A549 (cell line): Measurements from ENCODE around the gene IPPK.

Experiments used
- EHMT2 ChIP-seq: fragments of 200-600 bp; sonication (generic); IDR thresholded peaks from 2 replicates; pipeline ENCODE4 v1.6.1; 2016; ENCODE audit warnings: antibody characterized with exemption, low read depth, mild to moderate bottlenecking, moderate library complexity
- EP300 ChIP-seq, 2 experiments: fragments of >200 bp; sonication (Bioruptor Twin); formaldehyde crosslinking; IDR thresholded peaks; 2 replicates in 1 of 2; 3 replicates in 1 of 2; pipeline ENCODE4 v1.6.1; 2016 to 2017
- ESRRA ChIP-seq: fragments of 150-350 bp; IDR thresholded peaks from 2 replicates; pipeline ENCODE4 v1.6.1; 2014; ENCODE audit warnings: mild to moderate bottlenecking, low read length, borderline replicate concordance
- RAD21 ChIP-seq, 2 experiments: fragments of >200 bp in 1 of 2; sonication (Bioruptor Twin) in 1 of 2; formaldehyde crosslinking in 1 of 2; IDR thresholded peaks in 1 of 2; conservative IDR thresholded peaks in 1 of 2; 2 replicates in 1 of 2; 3 replicates in 1 of 2; pipeline ENCODE4 v1.6.1; 2012 to 2018; ENCODE audit warnings: inconsistent platforms in 1 of 2
- RARB ChIP-seq: fragments of 250-450 bp; sonication (Bioruptor Pico); IDR thresholded peaks from 2 replicates; pipeline ENCODE4 v1.8.0; 2021; ENCODE audit warnings: mild to moderate bottlenecking, moderate library complexity
- RCOR1 ChIP-seq: fragments of 150-350 bp; IDR thresholded peaks from 2 replicates; pipeline ENCODE4 v1.6.1; 2014; ENCODE audit warnings: antibody characterized with exemption, low read length, low read depth
- RNF2 ChIP-seq: fragments of 200-600 bp; sonication (generic); IDR thresholded peaks from 2 replicates; pipeline ENCODE4 v1.6.1; 2016; ENCODE audit warnings: low read depth, mild to moderate bottlenecking, antibody characterized with exemption, moderate library complexity, borderline replicate concordance
- TFCP2L1 ChIP-seq: fragments of 250-450 bp; sonication (Bioruptor Pico); IDR thresholded peaks from 2 replicates; pipeline ENCODE4 v1.5.0; 2021; ENCODE audit warnings: mild to moderate bottlenecking
- TP53 ChIP-seq: fragments of 250-450 bp; sonication (Bioruptor Pico); IDR thresholded peaks from 2 replicates; pipeline ENCODE4 v1.5.0; 2021; ENCODE audit warnings: mild to moderate bottlenecking, moderate library complexity
- TF ChIP-seq, protein P1 (sequence below): fragments of >200 bp; sonication (Bioruptor Twin); formaldehyde crosslinking; IDR thresholded peaks from 3 replicates; pipeline ENCODE4 v1.5.1; 2016
- TF ChIP-seq, protein P2 (sequence below): fragments of 200-600 bp; sonication (generic); IDR thresholded peaks from 2 replicates; pipeline ENCODE4 v1.6.1; 2016; ENCODE audit warnings: antibody characterized with exemption, mild to moderate bottlenecking, moderate library complexity
- TF ChIP-seq, protein P3 (sequence below): IDR thresholded peaks from 2 replicates; pipeline ENCODE4 v1.6.1; 2012

DNA sequence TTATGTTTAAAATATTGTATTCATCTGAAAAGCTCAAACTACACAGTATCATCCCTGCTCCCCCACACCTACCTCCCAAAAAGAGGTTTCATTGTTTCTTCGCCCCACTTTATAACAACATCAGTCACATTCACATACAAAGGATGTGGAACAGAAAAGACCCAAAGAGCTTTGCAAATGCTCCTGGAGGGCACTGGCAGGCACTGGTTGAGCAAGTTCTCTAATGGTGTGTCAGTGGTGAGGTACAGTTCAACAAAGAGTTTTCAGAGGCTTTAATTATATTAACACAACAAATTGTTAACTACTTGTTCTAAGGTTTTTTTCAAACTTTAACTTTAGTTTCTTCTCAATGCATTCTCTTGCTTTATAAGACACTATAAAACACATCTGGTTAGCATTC is 80.0 kb downstream of the IPPK start:
- TF ChIP-seq EHMT2, result no peak
- TF ChIP-seq, protein P1, sequence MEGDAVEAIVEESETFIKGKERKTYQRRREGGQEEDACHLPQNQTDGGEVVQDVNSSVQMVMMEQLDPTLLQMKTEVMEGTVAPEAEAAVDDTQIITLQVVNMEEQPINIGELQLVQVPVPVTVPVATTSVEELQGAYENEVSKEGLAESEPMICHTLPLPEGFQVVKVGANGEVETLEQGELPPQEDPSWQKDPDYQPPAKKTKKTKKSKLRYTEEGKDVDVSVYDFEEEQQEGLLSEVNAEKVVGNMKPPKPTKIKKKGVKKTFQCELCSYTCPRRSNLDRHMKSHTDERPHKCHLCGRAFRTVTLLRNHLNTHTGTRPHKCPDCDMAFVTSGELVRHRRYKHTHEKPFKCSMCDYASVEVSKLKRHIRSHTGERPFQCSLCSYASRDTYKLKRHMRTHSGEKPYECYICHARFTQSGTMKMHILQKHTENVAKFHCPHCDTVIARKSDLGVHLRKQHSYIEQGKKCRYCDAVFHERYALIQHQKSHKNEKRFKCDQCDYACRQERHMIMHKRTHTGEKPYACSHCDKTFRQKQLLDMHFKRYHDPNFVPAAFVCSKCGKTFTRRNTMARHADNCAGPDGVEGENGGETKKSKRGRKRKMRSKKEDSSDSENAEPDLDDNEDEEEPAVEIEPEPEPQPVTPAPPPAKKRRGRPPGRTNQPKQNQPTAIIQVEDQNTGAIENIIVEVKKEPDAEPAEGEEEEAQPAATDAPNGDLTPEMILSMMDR, result no peak
- TF ChIP-seq RCOR1, result no peak
- no peak for TF ChIP-seq RNF2
- TF ChIP-seq, protein P2, sequence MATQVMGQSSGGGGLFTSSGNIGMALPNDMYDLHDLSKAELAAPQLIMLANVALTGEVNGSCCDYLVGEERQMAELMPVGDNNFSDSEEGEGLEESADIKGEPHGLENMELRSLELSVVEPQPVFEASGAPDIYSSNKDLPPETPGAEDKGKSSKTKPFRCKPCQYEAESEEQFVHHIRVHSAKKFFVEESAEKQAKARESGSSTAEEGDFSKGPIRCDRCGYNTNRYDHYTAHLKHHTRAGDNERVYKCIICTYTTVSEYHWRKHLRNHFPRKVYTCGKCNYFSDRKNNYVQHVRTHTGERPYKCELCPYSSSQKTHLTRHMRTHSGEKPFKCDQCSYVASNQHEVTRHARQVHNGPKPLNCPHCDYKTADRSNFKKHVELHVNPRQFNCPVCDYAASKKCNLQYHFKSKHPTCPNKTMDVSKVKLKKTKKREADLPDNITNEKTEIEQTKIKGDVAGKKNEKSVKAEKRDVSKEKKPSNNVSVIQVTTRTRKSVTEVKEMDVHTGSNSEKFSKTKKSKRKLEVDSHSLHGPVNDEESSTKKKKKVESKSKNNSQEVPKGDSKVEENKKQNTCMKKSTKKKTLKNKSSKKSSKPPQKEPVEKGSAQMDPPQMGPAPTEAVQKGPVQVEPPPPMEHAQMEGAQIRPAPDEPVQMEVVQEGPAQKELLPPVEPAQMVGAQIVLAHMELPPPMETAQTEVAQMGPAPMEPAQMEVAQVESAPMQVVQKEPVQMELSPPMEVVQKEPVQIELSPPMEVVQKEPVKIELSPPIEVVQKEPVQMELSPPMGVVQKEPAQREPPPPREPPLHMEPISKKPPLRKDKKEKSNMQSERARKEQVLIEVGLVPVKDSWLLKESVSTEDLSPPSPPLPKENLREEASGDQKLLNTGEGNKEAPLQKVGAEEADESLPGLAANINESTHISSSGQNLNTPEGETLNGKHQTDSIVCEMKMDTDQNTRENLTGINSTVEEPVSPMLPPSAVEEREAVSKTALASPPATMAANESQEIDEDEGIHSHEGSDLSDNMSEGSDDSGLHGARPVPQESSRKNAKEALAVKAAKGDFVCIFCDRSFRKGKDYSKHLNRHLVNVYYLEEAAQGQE, result no peak
- no peak for TF ChIP-seq ESRRA
- no peak for TF ChIP-seq RARB (CRISPR knock-in tag)
- TF ChIP-seq EP300 (IDR thresholded peaks at IDR 0.05), result no peak
- TF ChIP-seq, protein P3, sequence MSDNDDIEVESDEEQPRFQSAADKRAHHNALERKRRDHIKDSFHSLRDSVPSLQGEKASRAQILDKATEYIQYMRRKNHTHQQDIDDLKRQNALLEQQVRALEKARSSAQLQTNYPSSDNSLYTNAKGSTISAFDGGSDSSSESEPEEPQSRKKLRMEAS, result no peak
- no peak for TF ChIP-seq TP53 (CRISPR knock-in tag)
- no peak for TF ChIP-seq TFCP2L1 (CRISPR knock-in tag)
- no peak for TF ChIP-seq RAD21 (conservative IDR thresholded peaks at IDR 0.05 in 1 of 2, IDR thresholded peaks at IDR 0.05 in 1 of 2)
